Thyroid gland (tissue), 4 donors: ENCODE data around the gene MAGIX. TPM values are rescaled to one million over a fixed set of nuclear protein-coding genes. Genes with fewer than 3 reads are reported as not detected.

Source experiments
- DNase-seq, 2 donors: peaks; one replicate each; pipeline ENCODE4 v3.0.0-alpha.2; 2019
- H3K27ac ChIP-seq, 3 donors: fragments of 200-600 bp; sonication (generic); 1 replicate in 2 of 3; 2 replicates in 1 of 3; pipeline ENCODE4 v1.5.1; 2016 to 2019; ENCODE audit warnings: mild to moderate bottlenecking in 1 of 3, moderate library complexity in 1 of 3
- H3K27me3 ChIP-seq: fragments of 200-600 bp; sonication (generic); one replicate; pipeline ENCODE4 v1.5.1; 2019
- H3K36me3 ChIP-seq, 2 donors: fragments of 200-600 bp; sonication (generic); one replicate each; pipeline ENCODE4 v1.5.1; 2016 to 2019
- H3K4me1 ChIP-seq, 2 donors: fragments of 200-600 bp; sonication (generic); one replicate each; pipeline ENCODE4 v1.5.1; 2017 to 2019
- H3K4me3 ChIP-seq, 3 donors: fragments of 200-600 bp; sonication (generic); replicated peaks in 1 of 3; 1 replicate in 2 of 3; 2 replicates in 1 of 3; pipeline ENCODE4 v1.5.1; 2016; ENCODE audit warnings: mild to moderate bottlenecking in 1 of 3
- H3K9me3 ChIP-seq: fragments of 200-600 bp; sonication (generic); one replicate; pipeline ENCODE4 v1.5.1; 2017
- POLR2A ChIP-seq, 2 donors: fragments of 450-650 bp; IDR thresholded peaks; one replicate each; pipeline ENCODE4 v1.6.1; 2017; ENCODE audit warnings: antibody characterized with exemption in 2 of 2, mild to moderate bottlenecking in 2 of 2, moderate library complexity in 1 of 2
- WGBS, 2 donors: methylation state at CpG; one replicate each; pipeline ENCODE4 v1.1.5; 2017; 5-methylcytosine and 5-hydroxymethylcytosine counted together
- intact Hi-C: fragments of 100-400 bp; cut with DNase I; formaldehyde crosslinking; loops from one replicate; pipeline ENCODE4 v1.15.1; 2023
- total RNA-seq, 4 donors: library from RNA; depleted of rRNA; stranded (reverse); fragments of >200 nt; gene quantifications; one replicate each; pipeline ENCODE4 v1.2.3, GENCODE V29; 2016
- TF ChIP-seq, protein P1 (sequence below), 6 experiments: fragments of 200-600 bp in 3 of 6; fragments of 450-650 bp in 3 of 6; sonication (generic) in 3 of 6; IDR thresholded peaks; one replicate each; pipeline ENCODE4 v1.5.1; 2016 to 2019; ENCODE audit warnings: antibody characterized with exemption in 6 of 6, mild to moderate bottlenecking in 2 of 6, inconsistent platforms in 1 of 6, moderate library complexity in 1 of 6

Gene MAGIX
- total RNA-seq, 4 donors from 2014 or later: 16.5 to 40.9 (median 27.5) TPM

DNA sequence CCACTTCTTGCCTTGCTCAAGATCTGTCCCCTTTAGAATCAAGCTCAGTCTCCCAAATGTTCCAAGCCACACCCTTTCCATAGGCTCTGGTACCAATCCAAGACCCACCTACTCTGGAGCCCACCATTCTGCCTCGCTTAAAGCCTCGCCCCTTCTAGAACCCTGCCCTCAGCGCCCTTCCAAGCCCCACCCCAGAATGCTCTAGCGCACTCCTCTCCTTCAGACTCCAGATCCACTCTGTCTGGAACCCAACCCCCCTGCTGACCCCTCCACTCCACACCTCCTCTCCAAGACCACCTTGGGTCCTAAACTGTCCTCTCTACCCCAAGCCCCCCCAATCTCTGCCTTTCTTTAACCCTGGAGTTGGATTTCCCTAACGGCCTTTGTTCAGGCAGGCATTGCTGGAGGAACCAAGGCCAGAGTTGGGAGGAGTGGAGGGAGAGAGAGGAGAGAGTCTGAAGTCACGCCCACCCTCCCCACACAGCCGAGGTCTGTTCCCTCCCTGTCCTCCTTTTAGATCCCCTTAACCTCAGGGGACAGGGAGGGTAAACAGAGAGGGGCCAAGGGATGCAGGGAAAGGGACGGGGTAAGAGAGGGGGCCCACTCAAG, 26.0 kb downstream of the MAGIX start:
- Histone ChIP-seq H3K36me3 (no peaks in the 10 kb centered on the region), H3K27ac (no peak overlapping the region), H3K27me3 (no peaks in the 10 kb centered on the region), H3K4me1 (peaks cover 0 to 5% of the 10 kb centered on the region in 2 donors), H3K9me3 (no peaks in the 10 kb centered on the region), H3K4me3 (no peak overlapping the region)
- DNase-seq: no peak
- no peak for TF ChIP-seq POLR2A (IDR thresholded peaks at IDR 0.05)
- TF ChIP-seq, protein P1, sequence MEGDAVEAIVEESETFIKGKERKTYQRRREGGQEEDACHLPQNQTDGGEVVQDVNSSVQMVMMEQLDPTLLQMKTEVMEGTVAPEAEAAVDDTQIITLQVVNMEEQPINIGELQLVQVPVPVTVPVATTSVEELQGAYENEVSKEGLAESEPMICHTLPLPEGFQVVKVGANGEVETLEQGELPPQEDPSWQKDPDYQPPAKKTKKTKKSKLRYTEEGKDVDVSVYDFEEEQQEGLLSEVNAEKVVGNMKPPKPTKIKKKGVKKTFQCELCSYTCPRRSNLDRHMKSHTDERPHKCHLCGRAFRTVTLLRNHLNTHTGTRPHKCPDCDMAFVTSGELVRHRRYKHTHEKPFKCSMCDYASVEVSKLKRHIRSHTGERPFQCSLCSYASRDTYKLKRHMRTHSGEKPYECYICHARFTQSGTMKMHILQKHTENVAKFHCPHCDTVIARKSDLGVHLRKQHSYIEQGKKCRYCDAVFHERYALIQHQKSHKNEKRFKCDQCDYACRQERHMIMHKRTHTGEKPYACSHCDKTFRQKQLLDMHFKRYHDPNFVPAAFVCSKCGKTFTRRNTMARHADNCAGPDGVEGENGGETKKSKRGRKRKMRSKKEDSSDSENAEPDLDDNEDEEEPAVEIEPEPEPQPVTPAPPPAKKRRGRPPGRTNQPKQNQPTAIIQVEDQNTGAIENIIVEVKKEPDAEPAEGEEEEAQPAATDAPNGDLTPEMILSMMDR (IDR thresholded peaks at IDR 0.05): no peak
- 62 to 72% methylated on average over 8 of the region's 8 CpGs for WGBS, 2 donors
- intact Hi-C loops: no loop called here

GRCh38 chrX:49189606-49190005, 27.0 kb downstream of the MAGIX start:
- 85 to 89% methylated on average over 6 of the region's 6 CpGs for WGBS, 2 donors
- H3K27ac ChIP-seq: peak overlapping the region in 1 of 3 donors; percentile 80
- no peaks in the 10 kb centered on the region for H3K27me3 ChIP-seq
- intact Hi-C loops: no loop called here
- DNase-seq: no peak
- no peaks in the 10 kb centered on the region for H3K36me3 ChIP-seq
- no peak overlapping the region for H3K4me3 ChIP-seq
- H3K4me1 ChIP-seq: peaks cover 0 to 5% of the 10 kb centered on the region in 2 donors
- TF ChIP-seq, protein P1 (IDR thresholded peaks at IDR 0.05): no peak
- TF ChIP-seq POLR2A (IDR thresholded peaks at IDR 0.05): no peak
- H3K9me3 ChIP-seq: no peaks in the 10 kb centered on the region

DNA sequence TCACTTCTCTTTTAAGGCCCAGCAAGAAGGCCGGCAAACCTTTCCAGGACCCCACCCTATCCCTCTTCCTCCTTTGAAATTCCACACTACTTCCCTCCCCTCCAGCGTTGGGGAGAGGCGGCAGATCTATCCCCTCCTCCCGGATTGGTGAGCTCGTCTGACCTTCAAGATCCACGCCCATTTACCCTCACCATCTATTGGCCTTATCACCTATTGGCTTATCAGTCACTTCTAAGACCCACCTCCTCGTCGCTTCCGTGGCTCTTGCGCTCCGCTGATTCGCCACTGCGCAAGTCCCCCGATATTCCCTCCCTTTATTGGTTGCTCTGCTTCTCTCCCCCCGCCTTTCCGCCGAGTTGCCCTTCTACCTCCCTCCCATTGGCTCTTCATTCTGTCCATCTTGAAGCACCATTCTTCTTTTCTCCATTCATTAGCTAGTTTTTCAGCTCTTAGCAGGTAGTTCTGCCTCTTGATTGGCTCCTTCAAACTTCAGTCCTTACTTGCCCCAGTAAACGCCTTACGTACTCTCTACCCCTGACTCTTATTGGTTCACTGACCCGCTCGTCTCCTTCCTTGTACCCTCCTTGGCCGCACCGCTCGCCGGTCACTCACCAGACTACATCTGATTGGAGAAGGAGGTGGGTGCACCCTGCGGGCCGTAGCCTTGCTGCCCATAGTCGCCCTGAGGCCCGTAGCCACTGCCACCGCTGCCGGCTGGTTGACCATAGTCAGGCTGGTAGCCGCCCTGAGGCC, 28.4 kb downstream of the MAGIX start:
- peak in 1 of 2 donors; percentile 91 for TF ChIP-seq POLR2A (IDR thresholded peaks at IDR 0.05)
- TF ChIP-seq, protein P1 (IDR thresholded peaks at IDR 0.05): no peak
- Histone ChIP-seq H3K4me1 (peaks cover 0 to 5% of the 10 kb centered on the region in 2 donors), H3K27me3 (no peaks in the 10 kb centered on the region), H3K27ac (peak overlapping the region; percentile 78 to 85 (median 84)), H3K4me3 (peak overlapping the region in 1 of 3 donors; percentile 45), H3K9me3 (no peaks in the 10 kb centered on the region), H3K36me3 (no peaks in the 10 kb centered on the region)
- DNase-seq: peak; percentile 89 to 91
- intact Hi-C loops: no loop called here
- 0% methylated on average over 25 to 27 of the region's 32 CpGs for WGBS, 2 donors

GRCh38 chrX:49191574-49192011, 29.0 kb downstream of the MAGIX start:
- Histone ChIP-seq H3K4me1 (peaks cover 0 to 5% of the 10 kb centered on the region in 2 donors), H3K27ac (peak overlapping the region; percentile 59 to 85 (median 78)), H3K27me3 (no peaks in the 10 kb centered on the region), H3K36me3 (no peaks in the 10 kb centered on the region), H3K9me3 (no peaks in the 10 kb centered on the region), H3K4me3 (peak overlapping the region in 2 of 3 donors; percentile 1 to 45)
- 3 to 7% methylated on average over 5 to 10 of the region's 34 CpGs for WGBS, 2 donors
- TF ChIP-seq, protein P1 (IDR thresholded peaks at IDR 0.05): no peak
- TF ChIP-seq POLR2A (IDR thresholded peaks at IDR 0.05): no peak
- intact Hi-C loops: no loop called here
- no peak for DNase-seq
